ENCODE measurements around the gene EMILIN2.

- TF ChIP-seq CTCF (IDR thresholded peaks at IDR 0.05; ENCODE audit: extremely low read depth in 1 of 2, insufficient read depth in 1 of 2, low read depth in 1 of 2, low read length in 2 of 2), result no peak
- no peak for TF ChIP-seq MYC (IDR thresholded peaks at IDR 0.05; ENCODE audit: low read depth, low read length)
- TF ChIP-seq POLR2A (IDR thresholded peaks at IDR 0.05; ENCODE audit: low read depth, low read length), result no peak
- no peak for TF ChIP-seq EZH2 (IDR thresholded peaks at IDR 0.05; ENCODE audit: borderline replicate concordance, low read depth, low read length, severe bottlenecking)
- TF ChIP-seq POLR2AphosphoS5 (IDR thresholded peaks at IDR 0.05; ENCODE audit: insufficient read depth, low read depth, low read length), result no peak
- TF ChIP-seq, protein P1, sequence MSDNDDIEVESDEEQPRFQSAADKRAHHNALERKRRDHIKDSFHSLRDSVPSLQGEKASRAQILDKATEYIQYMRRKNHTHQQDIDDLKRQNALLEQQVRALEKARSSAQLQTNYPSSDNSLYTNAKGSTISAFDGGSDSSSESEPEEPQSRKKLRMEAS (IDR thresholded peaks at IDR 0.05; ENCODE audit: insufficient read depth, insufficient read length), result no peak
- TF ChIP-seq FOS (IDR thresholded peaks at IDR 0.05; ENCODE audit: borderline replicate concordance, insufficient read depth, low read length), result no peak
- TF ChIP-seq GATA2 (IDR thresholded peaks at IDR 0.05; ENCODE audit: insufficient read depth, insufficient read length, low read depth, low read length), result no peak
- no peak for TF ChIP-seq JUN (IDR thresholded peaks at IDR 0.05; ENCODE audit: borderline replicate concordance, insufficient read depth, insufficient read length, low read depth)
Measured at GRCh38 chr18:2872095-2872494, 25.3 kb downstream of the EMILIN2 start.
